Stimulated activated naive CD8-positive, alpha-beta T cell treated with anti-CD3 and anti-CD28 coated beads, Interleukin-15, Interleukin-2, amounts not matched to agents 100 ng/mL and 50 ng/mL, for 24 hours (primary cell): ENCODE results near the gene LGI1.

Experiments used
- H3K27ac Mint-ChIP-seq: one replicate; pipeline ENCODE4 v1.8.0; 2021; ENCODE audit warnings: mild to moderate bottlenecking, mixed read lengths
- H3K27me3 Mint-ChIP-seq: one replicate; pipeline ENCODE4 v1.8.0; 2021; ENCODE audit warnings: mixed read lengths
- H3K36me3 Mint-ChIP-seq: one replicate; pipeline ENCODE4 v1.8.0; 2021; ENCODE audit warnings: low read depth, mixed read lengths
- H3K4me1 Mint-ChIP-seq: one replicate; pipeline ENCODE4 v1.8.0; 2021; ENCODE audit warnings: low read depth, mixed read lengths
- H3K4me3 Mint-ChIP-seq: one replicate; pipeline ENCODE4 v1.8.0; 2021; ENCODE audit warnings: mild to moderate bottlenecking, mixed read lengths
- H3K9me3 Mint-ChIP-seq: one replicate; pipeline ENCODE4 v1.8.0; 2021; ENCODE audit warnings: mixed read lengths

The LGI1 gene

GRCh38 chr10:93837822-93838221 lies 80.1 kb downstream of the LGI1 start:
- Mint-ChIP-seq H3K36me3 (no peaks in the 10 kb centered on the region), H3K27me3 (no peaks in the 10 kb centered on the region), H3K9me3 (peaks cover 6% of the 10 kb centered on the region), H3K4me3 (no peak overlapping the region), H3K27ac (no peak overlapping the region), H3K4me1 (no peaks in the 10 kb centered on the region)

GRCh38 chr10:93838278-93838677 lies 80.5 kb downstream of the LGI1 start:
- Mint-ChIP-seq H3K36me3 (no peaks in the 10 kb centered on the region), H3K4me3 (no peak overlapping the region), H3K27me3 (no peaks in the 10 kb centered on the region), H3K9me3 (peaks cover 6% of the 10 kb centered on the region), H3K4me1 (no peaks in the 10 kb centered on the region), H3K27ac (no peak overlapping the region)

- H3K27ac Mint-ChIP-seq: no peak overlapping the region
- H3K9me3 Mint-ChIP-seq: no peaks in the 10 kb centered on the region
- no peaks in the 10 kb centered on the region for H3K36me3 Mint-ChIP-seq
- H3K4me1 Mint-ChIP-seq: no peaks in the 10 kb centered on the region
- no peak overlapping the region for H3K4me3 Mint-ChIP-seq
- no peaks in the 10 kb centered on the region for H3K27me3 Mint-ChIP-seq
Observed at GRCh38 chr10:93841961-93842360, 84.2 kb downstream of the LGI1 start.

GRCh38 chr10:93844979-93845626 lies 87.4 kb downstream of the LGI1 start:
- Mint-ChIP-seq H3K4me1 (no peaks in the 10 kb centered on the region), H3K9me3 (no peaks in the 10 kb centered on the region), H3K36me3 (no peaks in the 10 kb centered on the region), H3K27me3 (peaks cover 4% of the 10 kb centered on the region), H3K27ac (no peak overlapping the region), H3K4me3 (no peak overlapping the region)
